HepG2 (cell line): Measurements from ENCODE around the gene LEAP2.

Experiments used
- JUN ChIP-seq: sonication (generic); formaldehyde crosslinking; IDR thresholded peaks from 2 replicates; pipeline ENCODE4 v1.4.0; 2020; ENCODE audit warnings: mild to moderate bottlenecking, missing genetic modification reagents
- NFYB ChIP-seq: sonication (generic); formaldehyde crosslinking; IDR thresholded peaks from 2 replicates; pipeline ENCODE4 v1.4.0; 2020; ENCODE audit warnings: missing genetic modification reagents
- SP1 ChIP-seq, 2 experiments: fragments of 450-650 bp in 1 of 2; sonication (generic) in 1 of 2; formaldehyde crosslinking in 1 of 2; IDR thresholded peaks; 2 replicates each; pipeline versions ENCODE4 v1.4.0 to v1.6.1; 2016 to 2020; ENCODE audit warnings: missing genetic modification reagents in 1 of 2
- ZNF563 ChIP-seq: sonication (generic); formaldehyde crosslinking; IDR thresholded peaks from 2 replicates; pipeline ENCODE4 v1.8.0; 2022; ENCODE audit warnings: mild to moderate bottlenecking, moderate library complexity, missing genetic modification reagents
- ZNF777 ChIP-seq: sonication (generic); formaldehyde crosslinking; IDR thresholded peaks from 2 replicates; pipeline ENCODE4 v1.4.0; 2020; ENCODE audit warnings: missing genetic modification reagents
- TF ChIP-seq, protein P1 (sequence below): sonication (generic); formaldehyde crosslinking; IDR thresholded peaks from 2 replicates; pipeline ENCODE4 v1.4.0; 2020; ENCODE audit warnings: mild to moderate bottlenecking, missing genetic modification reagents
- TF ChIP-seq, protein P2 (sequence below): sonication (generic); formaldehyde crosslinking; IDR thresholded peaks from 2 replicates; pipeline ENCODE4 v1.5.0; 2020; ENCODE audit warnings: mild to moderate bottlenecking, missing genetic modification reagents, moderate library complexity
- TF ChIP-seq, protein P3 (sequence below): sonication (generic); formaldehyde crosslinking; conservative IDR thresholded peaks from 2 replicates; pipeline ENCODE4 v1.4.0; 2020; ENCODE audit warnings: missing genetic modification reagents
- TF ChIP-seq, protein P4 (sequence below): sonication (generic); formaldehyde crosslinking; IDR thresholded peaks from 2 replicates; pipeline ENCODE4 v1.9.0; 2021; ENCODE audit warnings: missing genetic modification reagents, mild to moderate bottlenecking, borderline replicate concordance

DNA sequence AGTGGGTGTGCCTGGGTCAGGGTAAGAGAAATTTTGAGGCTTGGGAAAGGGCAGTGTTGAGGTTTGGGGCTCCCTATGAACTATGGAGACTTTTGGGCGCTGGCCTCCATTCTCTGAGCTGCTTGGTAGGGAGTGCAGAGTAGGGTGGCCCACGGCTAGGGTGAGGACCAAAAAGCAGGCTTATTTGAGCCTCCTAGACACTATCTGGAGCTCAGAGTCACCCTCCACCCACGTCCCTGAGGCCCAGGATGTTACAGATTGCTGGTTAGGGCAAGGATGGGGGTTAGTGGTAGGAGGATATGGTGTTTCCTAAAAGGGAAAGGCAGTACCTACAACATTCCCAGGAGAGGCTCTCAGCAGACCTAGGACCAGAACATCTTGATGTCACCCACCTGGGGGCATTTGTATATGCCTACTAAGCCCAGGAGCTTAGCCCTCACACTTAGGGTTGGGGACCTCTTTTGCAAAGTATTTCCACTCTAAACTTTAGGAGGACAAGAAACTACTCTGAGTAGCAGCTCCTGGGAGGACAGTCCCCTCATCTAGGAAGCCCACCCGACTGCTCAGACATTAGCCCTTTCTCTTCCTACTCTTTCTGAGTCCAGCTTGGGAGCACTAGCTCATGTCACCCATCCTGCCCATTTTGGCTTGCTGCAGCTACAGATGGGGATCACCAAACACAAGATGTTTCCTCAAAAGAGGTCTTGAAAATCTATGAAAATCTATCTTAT lies 45.4 kb upstream of the LEAP2 start:
- no peak for TF ChIP-seq ZNF777
- TF ChIP-seq, protein P1, sequence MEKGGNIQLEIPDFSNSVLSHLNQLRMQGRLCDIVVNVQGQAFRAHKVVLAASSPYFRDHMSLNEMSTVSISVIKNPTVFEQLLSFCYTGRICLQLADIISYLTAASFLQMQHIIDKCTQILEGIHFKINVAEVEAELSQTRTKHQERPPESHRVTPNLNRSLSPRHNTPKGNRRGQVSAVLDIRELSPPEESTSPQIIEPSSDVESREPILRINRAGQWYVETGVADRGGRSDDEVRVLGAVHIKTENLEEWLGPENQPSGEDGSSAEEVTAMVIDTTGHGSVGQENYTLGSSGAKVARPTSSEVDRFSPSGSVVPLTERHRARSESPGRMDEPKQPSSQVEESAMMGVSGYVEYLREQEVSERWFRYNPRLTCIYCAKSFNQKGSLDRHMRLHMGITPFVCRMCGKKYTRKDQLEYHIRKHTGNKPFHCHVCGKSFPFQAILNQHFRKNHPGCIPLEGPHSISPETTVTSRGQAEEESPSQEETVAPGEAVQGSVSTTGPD (CRISPR knock-in tag), result no peak
- TF ChIP-seq, protein P2, sequence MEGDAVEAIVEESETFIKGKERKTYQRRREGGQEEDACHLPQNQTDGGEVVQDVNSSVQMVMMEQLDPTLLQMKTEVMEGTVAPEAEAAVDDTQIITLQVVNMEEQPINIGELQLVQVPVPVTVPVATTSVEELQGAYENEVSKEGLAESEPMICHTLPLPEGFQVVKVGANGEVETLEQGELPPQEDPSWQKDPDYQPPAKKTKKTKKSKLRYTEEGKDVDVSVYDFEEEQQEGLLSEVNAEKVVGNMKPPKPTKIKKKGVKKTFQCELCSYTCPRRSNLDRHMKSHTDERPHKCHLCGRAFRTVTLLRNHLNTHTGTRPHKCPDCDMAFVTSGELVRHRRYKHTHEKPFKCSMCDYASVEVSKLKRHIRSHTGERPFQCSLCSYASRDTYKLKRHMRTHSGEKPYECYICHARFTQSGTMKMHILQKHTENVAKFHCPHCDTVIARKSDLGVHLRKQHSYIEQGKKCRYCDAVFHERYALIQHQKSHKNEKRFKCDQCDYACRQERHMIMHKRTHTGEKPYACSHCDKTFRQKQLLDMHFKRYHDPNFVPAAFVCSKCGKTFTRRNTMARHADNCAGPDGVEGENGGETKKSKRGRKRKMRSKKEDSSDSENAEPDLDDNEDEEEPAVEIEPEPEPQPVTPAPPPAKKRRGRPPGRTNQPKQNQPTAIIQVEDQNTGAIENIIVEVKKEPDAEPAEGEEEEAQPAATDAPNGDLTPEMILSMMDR (CRISPR knock-in tag), result no peak
- TF ChIP-seq, protein P3, sequence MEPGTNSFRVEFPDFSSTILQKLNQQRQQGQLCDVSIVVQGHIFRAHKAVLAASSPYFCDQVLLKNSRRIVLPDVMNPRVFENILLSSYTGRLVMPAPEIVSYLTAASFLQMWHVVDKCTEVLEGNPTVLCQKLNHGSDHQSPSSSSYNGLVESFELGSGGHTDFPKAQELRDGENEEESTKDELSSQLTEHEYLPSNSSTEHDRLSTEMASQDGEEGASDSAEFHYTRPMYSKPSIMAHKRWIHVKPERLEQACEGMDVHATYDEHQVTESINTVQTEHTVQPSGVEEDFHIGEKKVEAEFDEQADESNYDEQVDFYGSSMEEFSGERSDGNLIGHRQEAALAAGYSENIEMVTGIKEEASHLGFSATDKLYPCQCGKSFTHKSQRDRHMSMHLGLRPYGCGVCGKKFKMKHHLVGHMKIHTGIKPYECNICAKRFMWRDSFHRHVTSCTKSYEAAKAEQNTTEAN (CRISPR knock-in tag), result no peak
- TF ChIP-seq JUN (CRISPR knock-in tag), result no peak
- TF ChIP-seq SP1 (IDR thresholded peaks at IDR 0.05), result no peak
- TF ChIP-seq SP1 (CRISPR knock-in tag; IDR thresholded peaks at IDR 0.05), result no peak
- TF ChIP-seq NFYB (CRISPR knock-in tag), result no peak
- TF ChIP-seq, protein P4, sequence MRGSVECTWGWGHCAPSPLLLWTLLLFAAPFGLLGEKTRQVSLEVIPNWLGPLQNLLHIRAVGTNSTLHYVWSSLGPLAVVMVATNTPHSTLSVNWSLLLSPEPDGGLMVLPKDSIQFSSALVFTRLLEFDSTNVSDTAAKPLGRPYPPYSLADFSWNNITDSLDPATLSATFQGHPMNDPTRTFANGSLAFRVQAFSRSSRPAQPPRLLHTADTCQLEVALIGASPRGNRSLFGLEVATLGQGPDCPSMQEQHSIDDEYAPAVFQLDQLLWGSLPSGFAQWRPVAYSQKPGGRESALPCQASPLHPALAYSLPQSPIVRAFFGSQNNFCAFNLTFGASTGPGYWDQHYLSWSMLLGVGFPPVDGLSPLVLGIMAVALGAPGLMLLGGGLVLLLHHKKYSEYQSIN, result no peak
- TF ChIP-seq ZNF563, result no peak
